Upper lobe of left lung (tissue), 4 donors: ENCODE measurements around the gene PCDHA10.

ENCODE experiments used
- POLR2A ChIP-seq, 4 donors: fragments of 450-650 bp; IDR thresholded peaks; one replicate each; pipeline ENCODE4 v1.5.1; 2016 to 2017; ENCODE audit warnings: antibody characterized with exemption in 4 of 4, mild to moderate bottlenecking in 2 of 4
- TF ChIP-seq, protein P1 (sequence below), 6 experiments: fragments of 450-650 bp in 4 of 6; fragments of 200-600 bp in 2 of 6; sonication (generic) in 2 of 6; IDR thresholded peaks; one replicate each; pipeline ENCODE4 v1.5.1; 2016 to 2019; ENCODE audit warnings: antibody characterized with exemption in 6 of 6

DNA sequence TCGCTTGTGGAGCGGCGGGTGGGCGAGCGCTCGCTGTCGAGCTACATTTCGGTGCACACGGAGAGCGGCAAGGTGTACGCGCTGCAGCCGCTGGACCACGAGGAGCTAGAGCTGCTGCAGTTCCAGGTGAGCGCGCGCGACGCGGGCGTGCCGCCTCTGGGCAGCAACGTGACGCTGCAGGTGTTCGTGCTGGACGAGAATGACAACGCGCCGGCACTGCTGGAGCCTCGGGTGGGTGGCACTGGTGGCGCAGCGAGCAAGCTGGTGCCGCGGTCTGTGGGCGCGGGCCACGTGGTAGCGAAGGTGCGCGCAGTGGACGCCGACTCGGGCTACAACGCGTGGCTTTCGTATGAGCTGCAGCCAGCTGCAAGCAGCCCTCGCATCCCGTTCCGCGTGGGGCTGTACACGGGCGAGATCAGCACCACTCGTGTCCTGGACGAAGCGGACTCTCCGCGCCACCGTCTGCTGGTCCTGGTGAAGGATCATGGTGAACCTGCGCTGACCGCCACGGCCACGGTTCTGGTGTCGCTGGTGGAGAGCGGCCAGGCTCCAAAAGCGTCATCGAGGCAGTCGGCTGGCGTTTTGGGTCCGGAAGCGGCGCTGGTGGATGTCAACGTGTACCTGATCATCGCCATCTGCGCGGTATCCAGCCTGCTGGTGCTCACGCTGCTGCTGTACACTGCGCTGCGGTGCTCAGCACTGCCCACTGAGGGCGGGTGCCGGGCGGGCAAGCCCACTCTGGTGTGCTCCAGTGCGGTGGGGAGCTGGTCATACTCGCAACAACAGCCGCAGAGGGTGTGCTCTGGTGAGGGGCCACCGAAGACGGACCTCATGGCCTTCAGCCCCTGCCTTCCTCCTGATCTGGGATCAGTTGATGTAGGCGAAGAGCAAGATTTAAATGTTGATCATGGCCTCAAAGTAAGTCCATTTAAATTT lies 12.6 kb upstream of the PCDHA10 start:
- TF ChIP-seq, protein P1, sequence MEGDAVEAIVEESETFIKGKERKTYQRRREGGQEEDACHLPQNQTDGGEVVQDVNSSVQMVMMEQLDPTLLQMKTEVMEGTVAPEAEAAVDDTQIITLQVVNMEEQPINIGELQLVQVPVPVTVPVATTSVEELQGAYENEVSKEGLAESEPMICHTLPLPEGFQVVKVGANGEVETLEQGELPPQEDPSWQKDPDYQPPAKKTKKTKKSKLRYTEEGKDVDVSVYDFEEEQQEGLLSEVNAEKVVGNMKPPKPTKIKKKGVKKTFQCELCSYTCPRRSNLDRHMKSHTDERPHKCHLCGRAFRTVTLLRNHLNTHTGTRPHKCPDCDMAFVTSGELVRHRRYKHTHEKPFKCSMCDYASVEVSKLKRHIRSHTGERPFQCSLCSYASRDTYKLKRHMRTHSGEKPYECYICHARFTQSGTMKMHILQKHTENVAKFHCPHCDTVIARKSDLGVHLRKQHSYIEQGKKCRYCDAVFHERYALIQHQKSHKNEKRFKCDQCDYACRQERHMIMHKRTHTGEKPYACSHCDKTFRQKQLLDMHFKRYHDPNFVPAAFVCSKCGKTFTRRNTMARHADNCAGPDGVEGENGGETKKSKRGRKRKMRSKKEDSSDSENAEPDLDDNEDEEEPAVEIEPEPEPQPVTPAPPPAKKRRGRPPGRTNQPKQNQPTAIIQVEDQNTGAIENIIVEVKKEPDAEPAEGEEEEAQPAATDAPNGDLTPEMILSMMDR (IDR thresholded peaks at IDR 0.05): no peak
- no peak for TF ChIP-seq POLR2A (IDR thresholded peaks at IDR 0.05)
